Measurements from ENCODE around the gene SENP8. TPM values are rescaled to one million over a fixed set of nuclear protein-coding genes. Genes with fewer than 3 reads are reported as not detected.

SENP8 gene
- total RNA-seq, 2 donors from 2014 or later: 0.82 to 2.7 TPM

DNA sequence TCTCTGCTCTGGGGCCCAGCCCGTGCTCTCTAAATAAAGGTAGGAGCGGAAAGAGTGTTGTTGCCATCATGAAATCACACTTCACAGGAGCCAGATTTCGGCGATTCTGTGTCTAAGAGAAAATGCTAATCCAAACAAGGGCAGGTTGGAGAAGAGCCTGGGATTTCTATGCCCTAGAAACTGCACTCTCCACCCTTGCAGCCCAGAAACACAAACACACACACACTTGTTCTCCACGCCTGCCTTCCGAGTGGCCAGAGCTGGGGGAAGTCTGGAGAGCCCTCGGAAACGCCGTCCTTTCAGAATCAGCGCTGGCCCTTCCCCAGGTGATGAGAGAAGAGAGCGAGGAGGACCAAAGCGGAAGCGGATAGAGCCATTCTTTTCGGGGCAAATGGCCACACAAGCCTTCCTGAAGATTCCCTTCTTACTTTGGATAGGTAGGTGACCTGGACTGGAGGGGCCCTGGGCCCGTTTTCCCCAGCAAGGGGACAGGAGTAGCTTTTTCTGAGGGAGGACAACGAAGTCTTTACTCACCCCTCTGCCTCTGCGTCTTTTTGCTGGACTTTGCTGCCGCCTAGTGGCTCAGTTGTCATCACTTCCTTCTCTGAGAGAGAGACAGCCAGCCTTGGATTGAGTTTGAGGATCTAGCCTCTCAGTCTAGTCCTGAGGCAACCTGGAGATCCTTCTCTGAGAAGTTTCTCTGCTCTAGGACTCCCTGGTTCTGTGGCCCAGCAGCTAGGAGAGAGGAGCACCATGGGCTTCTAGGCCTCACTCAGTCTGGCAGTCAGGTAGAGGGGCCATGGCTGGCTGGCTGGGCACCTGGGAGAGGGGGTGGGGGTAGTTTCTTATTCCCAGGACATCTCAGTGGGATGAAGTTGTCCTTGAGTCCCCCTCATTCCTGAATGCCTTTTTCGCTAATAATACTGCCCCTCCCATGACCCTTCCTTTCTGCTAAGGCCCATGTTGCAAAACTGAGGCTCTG, 37.7 kb downstream of the SENP8 start:
- Mint-ChIP-seq H3K9me3 (no peaks in the 10 kb centered on the region), H3K4me1 (peaks cover 5% of the 10 kb centered on the region), H3K27ac (peak overlapping the region; percentile 77), H3K4me3 (peak overlapping the region; percentile 83), H3K27me3 (no peaks in the 10 kb centered on the region), H3K36me3 (ENCODE audit: low read depth) (no peaks in the 10 kb centered on the region)
- peak; percentile 96 for ATAC-seq (replicated peaks)

DNA sequence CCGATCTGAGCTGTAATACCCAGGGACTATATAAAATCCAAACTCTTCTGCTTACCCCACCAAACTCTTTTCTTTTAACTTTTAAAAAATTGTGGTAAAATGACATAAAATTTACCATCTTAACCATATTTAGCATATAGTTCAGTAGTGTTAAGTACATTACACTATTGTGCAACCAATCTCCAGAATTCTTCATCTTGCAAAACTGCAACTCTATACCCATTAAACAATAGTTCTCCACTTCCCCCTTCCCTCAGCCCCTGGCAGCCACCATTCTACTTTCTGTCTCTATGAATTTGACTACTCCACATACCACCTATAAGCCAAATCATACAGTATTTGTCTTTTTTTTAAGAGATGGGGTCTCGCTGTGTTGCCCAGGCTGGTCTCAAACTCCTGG, 38.7 kb downstream of the SENP8 start:
- Mint-ChIP-seq H3K4me1 (peaks cover 5% of the 10 kb centered on the region), H3K27ac (no peak overlapping the region), H3K9me3 (no peaks in the 10 kb centered on the region), H3K27me3 (no peaks in the 10 kb centered on the region), H3K4me3 (no peak overlapping the region), H3K36me3 (ENCODE audit: low read depth) (no peaks in the 10 kb centered on the region)
- no peak for ATAC-seq (replicated peaks)

DNA sequence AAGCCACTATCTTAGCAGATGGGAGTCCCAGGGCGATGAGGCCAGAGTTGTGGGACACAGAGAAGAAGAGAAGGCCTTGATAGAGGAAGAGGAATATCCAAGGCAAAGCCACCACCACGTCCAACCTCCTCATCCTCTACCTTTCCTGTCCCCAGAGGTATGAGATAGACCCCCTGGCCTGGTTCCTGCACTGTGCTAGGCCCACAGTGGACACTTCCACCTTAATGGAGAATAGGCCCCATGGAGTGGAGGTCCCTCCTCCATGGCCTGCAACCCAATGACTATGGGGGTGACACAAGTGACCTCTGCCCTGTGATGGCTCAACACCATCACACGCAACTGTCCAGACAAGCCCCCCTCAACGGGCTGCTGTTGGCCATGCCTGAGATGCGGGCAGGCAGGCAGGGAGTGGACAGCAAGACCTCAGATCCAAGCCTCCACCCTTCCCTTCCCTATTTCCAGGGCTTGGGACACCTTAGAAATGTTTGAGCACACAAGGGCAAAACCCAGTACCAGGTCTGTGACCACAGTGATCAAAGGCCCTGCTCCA, 42.6 kb downstream of the SENP8 start:
- ATAC-seq (replicated peaks): no peak
- no peaks in the 10 kb centered on the region for H3K9me3 Mint-ChIP-seq
- no peaks in the 10 kb centered on the region for H3K36me3 Mint-ChIP-seq (ENCODE audit: low read depth)
- H3K27ac Mint-ChIP-seq: no peak overlapping the region
- H3K27me3 Mint-ChIP-seq: no peaks in the 10 kb centered on the region
- peaks cover 2% of the 10 kb centered on the region for H3K4me1 Mint-ChIP-seq
- H3K4me3 Mint-ChIP-seq: no peak overlapping the region

DNA sequence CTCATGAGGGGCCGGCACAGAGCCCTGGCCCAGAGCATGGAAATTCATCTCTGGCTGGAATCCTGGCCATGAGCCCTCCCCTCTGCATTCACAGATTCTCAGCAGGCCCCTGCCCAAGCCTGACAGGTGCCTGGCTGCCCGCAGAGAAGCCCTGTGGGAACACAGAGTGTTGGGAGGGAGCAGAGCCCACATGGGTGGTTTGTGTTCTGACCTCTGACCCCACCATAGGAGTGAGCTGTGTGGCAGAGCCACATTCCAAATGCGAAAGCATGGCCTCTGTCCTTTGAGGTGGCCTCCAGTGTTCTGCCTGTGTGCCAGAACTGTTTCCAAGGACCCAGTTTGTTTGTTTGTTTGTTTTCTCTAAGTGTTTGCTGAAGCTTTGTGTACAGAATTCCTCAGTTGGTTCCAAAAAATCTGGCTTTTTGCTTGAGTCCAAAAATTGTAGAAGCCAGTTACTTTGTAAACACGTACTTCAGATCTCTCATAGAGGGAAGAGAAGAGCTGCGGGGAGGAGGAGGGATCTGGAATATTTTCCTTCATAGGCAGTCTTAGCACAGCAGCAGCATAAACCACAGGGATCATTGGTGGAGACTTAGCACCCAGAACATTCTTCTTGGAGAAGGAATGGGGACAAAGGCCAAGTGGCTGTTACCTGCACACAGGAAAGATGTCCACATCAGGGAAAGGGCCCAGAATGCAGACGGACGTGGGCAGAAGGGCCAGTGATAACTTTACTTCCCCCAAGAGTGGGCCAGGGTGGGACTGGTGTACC, 43.3 kb downstream of the SENP8 start:
- no peak overlapping the region for H3K4me3 Mint-ChIP-seq
- H3K36me3 Mint-ChIP-seq (ENCODE audit: low read depth): no peaks in the 10 kb centered on the region
- H3K27ac Mint-ChIP-seq: no peak overlapping the region
- no peaks in the 10 kb centered on the region for H3K4me1 Mint-ChIP-seq
- no peak for ATAC-seq (replicated peaks)
- no peaks in the 10 kb centered on the region for H3K27me3 Mint-ChIP-seq
- H3K9me3 Mint-ChIP-seq: no peaks in the 10 kb centered on the region

DNA sequence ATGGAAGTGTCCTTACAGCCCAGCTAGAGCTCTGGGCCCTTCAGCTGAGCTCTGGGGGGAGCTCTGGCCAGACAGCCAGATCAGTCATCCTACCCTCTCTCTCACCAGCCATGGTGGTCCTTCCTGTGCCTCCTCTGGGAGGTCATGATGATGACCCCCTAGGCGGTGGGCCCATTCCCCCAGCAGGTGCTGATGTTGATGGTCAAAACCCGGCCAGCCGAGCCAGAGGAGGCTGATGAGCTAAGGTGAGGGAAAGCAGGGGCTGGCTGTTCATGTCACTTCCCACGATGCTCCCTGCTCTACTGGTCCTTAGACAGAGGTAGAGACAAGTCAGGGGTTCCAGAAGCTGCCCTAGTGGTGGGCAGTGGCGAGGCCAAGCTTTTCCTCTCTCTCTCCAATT, 44.4 kb downstream of the SENP8 start:
- H3K9me3 Mint-ChIP-seq: no peaks in the 10 kb centered on the region
- H3K4me3 Mint-ChIP-seq: no peak overlapping the region
- no peak for ATAC-seq (replicated peaks)
- H3K27me3 Mint-ChIP-seq: no peaks in the 10 kb centered on the region
- H3K27ac Mint-ChIP-seq: no peak overlapping the region
- H3K36me3 Mint-ChIP-seq (ENCODE audit: low read depth): no peaks in the 10 kb centered on the region
- no peaks in the 10 kb centered on the region for H3K4me1 Mint-ChIP-seq

DNA sequence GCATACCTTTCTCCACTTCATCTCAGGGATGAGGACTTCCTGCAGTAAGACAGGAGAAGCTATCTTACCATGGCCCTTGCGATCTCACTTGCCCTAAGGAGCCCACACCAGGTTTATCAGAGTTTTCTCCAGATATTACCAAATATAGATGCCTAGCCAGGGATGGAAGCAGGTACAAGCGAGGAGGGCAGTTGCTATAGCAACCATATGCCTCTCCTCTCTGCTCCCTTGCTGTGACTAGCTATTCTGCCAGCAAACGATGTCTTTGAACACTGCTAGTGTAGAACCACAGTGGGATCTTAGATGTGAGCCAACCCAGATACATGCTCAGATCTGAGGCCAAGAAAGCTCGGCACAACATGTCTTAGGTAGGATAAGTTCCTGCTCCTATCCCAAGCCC, 45.5 kb downstream of the SENP8 start:
- Mint-ChIP-seq H3K27me3 (no peaks in the 10 kb centered on the region), H3K9me3 (no peaks in the 10 kb centered on the region), H3K27ac (no peak overlapping the region), H3K4me1 (no peaks in the 10 kb centered on the region), H3K4me3 (no peak overlapping the region), H3K36me3 (ENCODE audit: low read depth) (no peaks in the 10 kb centered on the region)
- no peak for ATAC-seq (replicated peaks)

DNA sequence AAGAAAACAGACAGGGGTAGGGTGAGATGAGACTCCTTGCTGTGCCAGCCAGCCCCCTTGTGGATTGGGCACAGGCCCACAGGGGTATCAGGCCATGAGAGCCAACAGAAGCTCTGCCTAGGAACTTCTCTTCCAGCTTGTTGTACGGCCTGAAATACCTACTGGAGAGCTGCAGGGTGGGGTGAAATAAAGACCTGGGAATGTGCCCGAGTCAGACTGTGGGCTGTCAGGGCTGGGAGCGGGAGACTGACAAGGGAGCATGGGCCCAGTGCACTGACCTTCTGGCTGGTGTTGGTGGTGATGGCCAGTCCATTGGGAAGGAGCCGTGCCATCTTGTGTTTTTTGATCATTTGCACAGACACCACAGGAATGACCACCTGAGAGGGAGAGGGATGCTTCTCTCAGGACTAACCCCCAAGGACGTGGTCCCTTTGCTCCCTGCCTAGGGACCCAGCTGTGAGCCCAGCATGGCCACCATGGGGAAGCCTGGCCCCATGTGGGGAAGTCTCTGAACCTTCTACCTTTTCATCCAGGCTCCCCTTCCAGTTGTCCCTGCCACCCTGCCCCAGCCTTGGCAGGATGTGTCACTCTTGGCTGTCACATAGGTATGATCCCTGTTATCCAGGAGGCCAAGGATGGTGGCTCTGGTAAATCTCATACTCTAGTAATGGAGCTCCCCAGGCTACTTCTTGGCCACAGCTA, 48.7 kb downstream of the SENP8 start:
- no peaks in the 10 kb centered on the region for H3K36me3 Mint-ChIP-seq (ENCODE audit: low read depth)
- no peak overlapping the region for H3K27ac Mint-ChIP-seq
- no peaks in the 10 kb centered on the region for H3K9me3 Mint-ChIP-seq
- H3K27me3 Mint-ChIP-seq: no peaks in the 10 kb centered on the region
- no peak overlapping the region for H3K4me3 Mint-ChIP-seq
- no peaks in the 10 kb centered on the region for H3K4me1 Mint-ChIP-seq
- ATAC-seq (replicated peaks): no peak

DNA sequence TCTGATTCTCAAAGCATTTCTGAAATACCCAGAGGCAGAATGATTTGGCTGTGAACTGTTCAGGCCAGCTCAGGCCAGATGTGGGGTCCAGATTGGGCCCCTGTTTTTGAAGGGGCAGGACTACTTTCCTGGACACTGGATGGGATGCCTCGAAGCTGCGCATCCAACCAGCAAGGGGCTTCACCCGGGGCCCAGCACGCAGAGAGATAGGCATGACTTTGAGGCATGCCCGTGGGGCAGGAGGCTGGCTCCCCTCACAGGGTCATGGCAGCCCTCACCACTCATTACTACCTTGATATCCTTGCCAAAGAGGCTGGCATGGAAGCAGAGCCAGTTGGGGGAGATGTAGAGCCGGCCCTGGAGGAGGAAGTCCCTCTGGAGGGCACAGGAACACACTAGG, 49.2 kb downstream of the SENP8 start:
- H3K4me1 Mint-ChIP-seq: no peaks in the 10 kb centered on the region
- H3K9me3 Mint-ChIP-seq: no peaks in the 10 kb centered on the region
- ATAC-seq (replicated peaks): no peak
- no peak overlapping the region for H3K27ac Mint-ChIP-seq
- no peak overlapping the region for H3K4me3 Mint-ChIP-seq
- no peaks in the 10 kb centered on the region for H3K36me3 Mint-ChIP-seq (ENCODE audit: low read depth)
- H3K27me3 Mint-ChIP-seq: no peaks in the 10 kb centered on the region

DNA sequence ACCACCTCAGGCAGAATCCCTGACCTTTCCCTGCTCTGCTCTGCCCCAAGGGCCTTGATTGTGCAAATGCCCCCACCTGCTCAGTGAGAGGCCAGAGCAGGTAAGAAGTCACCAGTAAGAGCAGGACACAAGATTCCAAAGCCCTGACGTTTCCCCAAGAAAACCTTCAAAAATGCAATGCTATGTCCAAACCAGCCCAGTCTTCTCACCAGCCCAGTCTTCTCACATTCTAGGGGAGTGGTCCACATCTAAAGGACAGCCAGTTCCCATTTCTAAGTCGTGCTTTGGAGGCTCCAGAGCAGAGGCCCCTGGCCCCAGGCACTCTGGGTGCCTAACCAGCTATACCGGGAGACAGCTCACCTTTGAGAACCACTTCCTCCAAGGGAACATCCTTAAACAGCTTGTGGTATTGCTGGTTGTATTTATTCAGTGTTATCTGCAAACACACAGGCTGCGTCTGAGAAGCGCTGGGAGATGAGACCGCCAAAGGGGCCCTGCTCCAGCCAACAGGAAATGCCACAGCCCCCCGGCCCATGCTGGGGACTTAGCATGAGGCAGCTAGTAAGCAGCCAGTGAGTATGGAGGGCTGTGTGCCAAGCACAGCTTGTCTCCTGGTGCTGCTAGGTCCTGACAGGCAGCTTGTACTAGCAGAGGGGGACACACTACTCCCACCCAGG, 50.1 kb downstream of the SENP8 start:
- H3K27ac Mint-ChIP-seq: no peak overlapping the region
- no peaks in the 10 kb centered on the region for H3K27me3 Mint-ChIP-seq
- H3K4me1 Mint-ChIP-seq: no peaks in the 10 kb centered on the region
- H3K36me3 Mint-ChIP-seq (ENCODE audit: low read depth): no peaks in the 10 kb centered on the region
- peak; percentile 46 for ATAC-seq (replicated peaks)
- H3K4me3 Mint-ChIP-seq: no peak overlapping the region
- no peaks in the 10 kb centered on the region for H3K9me3 Mint-ChIP-seq

DNA sequence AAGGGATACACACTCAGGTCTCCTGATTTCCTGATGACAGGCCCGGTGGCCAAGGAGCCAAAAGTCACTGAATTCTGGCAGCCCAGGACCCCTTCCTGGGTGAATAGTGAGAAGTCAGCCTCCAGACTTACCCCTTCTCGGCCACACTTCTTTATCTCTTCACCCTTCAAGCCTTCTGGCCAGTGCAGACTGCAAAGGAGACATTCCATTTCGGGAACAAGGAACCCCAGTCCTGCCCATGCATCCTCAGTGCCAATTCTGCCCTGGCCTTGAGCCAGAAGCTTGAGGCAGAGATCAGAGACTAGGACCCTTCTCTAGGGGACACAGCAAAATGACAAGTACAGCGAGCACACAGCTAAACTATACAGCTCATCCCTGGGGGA, 50.6 kb downstream of the SENP8 start:
- Mint-ChIP-seq H3K4me1 (no peaks in the 10 kb centered on the region), H3K9me3 (no peaks in the 10 kb centered on the region), H3K4me3 (no peak overlapping the region), H3K27ac (no peak overlapping the region), H3K27me3 (no peaks in the 10 kb centered on the region), H3K36me3 (ENCODE audit: low read depth) (no peaks in the 10 kb centered on the region)
- ATAC-seq (replicated peaks): no peak

DNA sequence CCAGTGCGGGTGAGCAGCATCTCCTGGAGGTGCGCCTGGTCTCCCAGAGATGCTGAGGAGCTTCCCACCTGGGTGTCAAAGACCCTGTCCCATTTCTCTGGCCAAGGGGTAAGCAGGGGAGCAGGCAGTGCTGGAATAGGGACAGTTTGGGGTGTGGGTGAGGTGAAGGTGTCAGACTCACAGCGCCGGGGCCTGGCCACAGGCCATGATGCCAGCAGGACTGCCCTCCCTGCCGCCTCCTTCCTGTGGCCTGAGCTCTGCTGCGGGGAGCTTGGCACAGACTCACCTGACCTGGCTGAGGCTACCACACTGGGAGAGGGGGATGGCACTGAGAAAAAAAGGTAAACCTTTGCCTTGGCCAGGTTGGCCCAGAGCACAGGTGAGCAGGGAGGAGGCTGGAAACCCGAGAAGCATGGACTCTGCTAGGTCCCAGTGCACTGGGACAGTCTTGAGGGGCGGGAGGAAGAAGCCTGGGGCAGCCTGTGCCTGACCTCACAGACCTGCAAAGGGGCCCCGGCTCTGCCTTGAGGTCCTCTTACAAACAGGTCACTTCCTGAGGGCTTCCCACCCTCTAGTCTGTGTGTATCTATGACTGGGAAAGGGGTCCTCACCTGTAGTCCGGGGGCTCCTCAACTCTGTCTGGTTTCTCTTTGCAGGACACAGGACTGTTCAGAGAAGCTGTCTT, 51.2 kb downstream of the SENP8 start:
- Mint-ChIP-seq H3K27me3 (no peaks in the 10 kb centered on the region), H3K27ac (no peak overlapping the region), H3K36me3 (ENCODE audit: low read depth) (no peaks in the 10 kb centered on the region), H3K9me3 (no peaks in the 10 kb centered on the region), H3K4me3 (no peak overlapping the region), H3K4me1 (no peaks in the 10 kb centered on the region)
- no peak for ATAC-seq (replicated peaks)

DNA sequence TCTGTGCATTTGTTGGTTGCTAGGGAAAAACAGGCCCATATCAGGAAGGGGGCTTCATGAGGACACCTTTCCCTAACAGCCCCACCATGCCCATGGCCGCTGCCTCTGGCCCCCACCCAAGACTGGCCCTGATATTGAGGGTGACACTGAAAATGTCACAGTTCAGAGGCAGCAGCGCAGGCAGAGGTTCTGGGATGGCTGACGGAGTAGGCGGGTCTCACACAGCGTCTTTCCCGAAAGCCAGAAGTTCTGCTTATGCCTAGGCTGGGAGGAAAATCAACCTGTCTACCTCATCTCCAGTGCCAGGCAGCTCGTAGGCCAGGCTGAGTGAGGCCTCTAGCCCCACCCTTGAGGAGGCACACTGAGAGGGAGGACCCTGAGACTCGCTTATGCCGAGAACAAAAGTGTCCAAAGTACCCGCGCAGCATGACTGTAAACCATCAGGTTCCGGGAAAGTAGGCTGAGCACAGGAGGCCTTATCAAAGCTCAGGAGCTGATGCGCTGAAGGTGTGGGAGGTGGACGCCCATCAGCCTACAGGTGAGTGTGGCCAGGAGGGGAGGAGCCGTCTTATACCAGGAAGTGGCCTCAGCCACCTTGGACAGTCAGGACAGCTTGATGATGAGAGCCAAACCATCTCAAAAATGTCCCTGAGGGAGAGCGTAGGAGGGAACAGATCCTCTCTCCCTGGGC, 51.9 kb downstream of the SENP8 start:
- peaks cover 1% of the 10 kb centered on the region for H3K27me3 Mint-ChIP-seq
- no peak overlapping the region for H3K4me3 Mint-ChIP-seq
- H3K9me3 Mint-ChIP-seq: no peaks in the 10 kb centered on the region
- no peak for ATAC-seq (replicated peaks)
- no peaks in the 10 kb centered on the region for H3K36me3 Mint-ChIP-seq (ENCODE audit: low read depth)
- H3K4me1 Mint-ChIP-seq: no peaks in the 10 kb centered on the region
- no peak overlapping the region for H3K27ac Mint-ChIP-seq

DNA sequence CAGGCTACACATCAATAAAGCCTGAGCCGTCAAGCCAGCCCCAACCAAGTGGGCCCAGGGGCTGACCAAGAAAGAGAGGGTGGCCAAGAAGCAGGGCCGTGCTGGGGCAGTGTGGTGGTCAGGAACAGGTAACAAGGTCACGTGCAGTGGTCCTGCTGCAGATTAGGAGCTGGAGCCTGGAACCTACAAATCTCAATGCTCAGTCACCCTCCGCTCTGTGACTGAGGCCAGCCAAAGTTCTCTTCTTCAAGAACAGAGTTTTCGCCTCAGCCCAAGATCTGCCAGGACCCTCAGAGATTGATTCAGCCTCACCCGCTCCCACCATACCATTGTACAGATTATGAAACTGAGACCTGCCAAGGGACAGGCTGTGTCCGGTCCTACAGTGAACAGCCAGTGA, 52.5 kb downstream of the SENP8 start:
- no peaks in the 10 kb centered on the region for H3K4me1 Mint-ChIP-seq

More for the DNA sequence above, 52.5 kb downstream of the SENP8 start:
- Mint-ChIP-seq H3K9me3 (no peaks in the 10 kb centered on the region), H3K27ac (no peak overlapping the region), H3K4me3 (no peak overlapping the region), H3K36me3 (ENCODE audit: low read depth) (no peaks in the 10 kb centered on the region), H3K27me3 (peaks cover 7% of the 10 kb centered on the region)
- no peak for ATAC-seq (replicated peaks)
